HG02970 (cell line): ENCODE measurements around the gene SKA1.
"Not testable (repeated sequence)": the region's sequence is repeated elsewhere in the genome, so short reads cannot be mapped to it uniquely, and the experiment has no call there.

ENCODE experiments used
- ATAC-seq: cut with Tn5 transposase; IDR thresholded peaks from one replicate; pipeline ENCODE4 v1.9.1; 2021; ENCODE audit warnings: mild to moderate bottlenecking, moderate library complexity, moderate number of reproducible peaks; ENCODE audit not compliant: unreplicated experiment, low FRiP score

Gene SKA1

GRCh38 chr18:50393802-50394201 lies 19.0 kb downstream of the SKA1 start:
- no peak for ATAC-seq

GRCh38 chr18:50395093-50395492 lies 20.2 kb downstream of the SKA1 start:
- ATAC-seq: no peak

- ATAC-seq: no peak
These were observed 21.3 kb downstream of the SKA1 start for GRCh38 chr18:50396005-50396660.

- no peak for ATAC-seq
These were observed 22.2 kb downstream of the SKA1 start for GRCh38 chr18:50397023-50397422.

- ATAC-seq: no peak
These were observed 23.3 kb downstream of the SKA1 start for GRCh38 chr18:50398099-50398498.

GRCh38 chr18:50398947-50399346 lies 24.1 kb downstream of the SKA1 start:
- no peak for ATAC-seq

GRCh38 chr18:50399582-50399981 lies 24.7 kb downstream of the SKA1 start:
- no peak for ATAC-seq

- ATAC-seq: not testable (repeated sequence)
These were observed 25.6 kb downstream of the SKA1 start for GRCh38 chr18:50400438-50400837.

- ATAC-seq: no peak
These were observed 26.4 kb downstream of the SKA1 start for GRCh38 chr18:50401295-50401694.

- ATAC-seq: no peak
These were observed 27.0 kb downstream of the SKA1 start for GRCh38 chr18:50401888-50402287.

- ATAC-seq: not testable (repeated sequence)
These were observed 30.1 kb downstream of the SKA1 start for GRCh38 chr18:50404752-50405581.

- no peak for ATAC-seq
These were observed 30.9 kb downstream of the SKA1 start for GRCh38 chr18:50405582-50406271.

GRCh38 chr18:50409236-50409635 lies 34.4 kb downstream of the SKA1 start:
- ATAC-seq: no peak

- no peak for ATAC-seq
These were observed 35.2 kb downstream of the SKA1 start for GRCh38 chr18:50410008-50410407.

GRCh38 chr18:50410894-50411293 lies 36.0 kb downstream of the SKA1 start:
- no peak for ATAC-seq

GRCh38 chr18:50416832-50417231 lies 42.0 kb downstream of the SKA1 start:
- not testable (repeated sequence) for ATAC-seq

GRCh38 chr18:50417705-50418104 lies 42.9 kb downstream of the SKA1 start:
- ATAC-seq: not testable (repeated sequence)

- ATAC-seq: no peak
These were observed 43.8 kb downstream of the SKA1 start for GRCh38 chr18:50418650-50419049.

- no peak for ATAC-seq
These were observed 47.5 kb downstream of the SKA1 start for GRCh38 chr18:50422286-50422898.

GRCh38 chr18:50424877-50425690 lies 50.2 kb downstream of the SKA1 start:
- no peak for ATAC-seq
